B cell (primary cell): ENCODE measurements around the gene LDLRAD3. TPM values are rescaled to one million over a fixed set of nuclear protein-coding genes. Genes with fewer than 3 reads are reported as not detected.

Source experiments
- ATAC-seq: fragments of 200-7000 bp; cut with Tn5 transposase; one replicate; pipeline ENCODE4 v1.10.0; 2021; ENCODE audit warnings: low read depth, mild to moderate bottlenecking, moderate number of reproducible peaks, moderate library complexity
- CTCF ChIA-PET: fragments of 350-600 bp; sonication (Branson Sonifier 250); formaldehyde crosslinking; loops from one replicate; lab custom pipeline; 2021; ENCODE audit warnings: antibody characterized with exemption, inconsistent platforms; lab: Charles Lee
- POLR2A ChIA-PET: fragments of 350-600 bp; sonication (Branson Sonifier 250); formaldehyde crosslinking; loops from one replicate; lab custom pipeline; 2021; ENCODE audit warnings: antibody characterized with exemption; lab: Charles Lee
- DNase-seq: peaks from one replicate; pipeline ENCODE4 v3.0.0; 2013
- H2AFZ ChIP-seq: 2 replicates; pipeline ENCODE4 v1.6.1; 2012; ENCODE audit warnings: mild to moderate bottlenecking, low read depth, low read length; ENCODE audit not compliant: insufficient read depth, poor library complexity, severe bottlenecking
- H3K27ac ChIP-seq, 2 donors: 1 replicate in 1 of 2; 2 replicates in 1 of 2; pipeline ENCODE4 v1.5.1; 2012 to 2013; ENCODE audit warnings: low read length in 2 of 2, mild to moderate bottlenecking in 2 of 2, moderate library complexity in 1 of 2
- H3K27me3 ChIP-seq, 4 experiments: fragments of 200-600 bp in 1 of 4; sonication (generic) in 1 of 4; replicated peaks in 1 of 4; 1 replicate in 2 of 4; 2 replicates in 2 of 4; pipeline versions ENCODE4 v1.6.1 to v1.7.0; 2013 to 2016; ENCODE audit warnings: low read length in 3 of 4, mild to moderate bottlenecking in 2 of 4, mixed read lengths in 1 of 4, moderate library complexity in 1 of 4; ENCODE audit not compliant: insufficient read depth in 4 of 4, control insufficient read depth in 3 of 4; ENCODE audit errors: control extremely low read depth in 1 of 4
- H3K36me3 ChIP-seq, 2 experiments: replicated peaks in 1 of 2; 1 replicate in 1 of 2; 2 replicates in 1 of 2; pipeline versions ENCODE4 v1.6.1 to v1.7.1; 2013; ENCODE audit warnings: low read length in 1 of 2; ENCODE audit not compliant: insufficient read depth in 2 of 2, control insufficient read depth in 1 of 2; ENCODE audit errors: control extremely low read depth in 1 of 2, extremely low read depth in 1 of 2
- H3K4me1 ChIP-seq, 2 donors: fragments of 200-600 bp in 1 of 2; sonication (generic) in 1 of 2; 1 replicate in 1 of 2; 2 replicates in 1 of 2; pipeline versions ENCODE4 v1.5.1 to v1.6.1; 2013 to 2017; ENCODE audit warnings: low read length in 2 of 2; ENCODE audit not compliant: control insufficient read depth in 2 of 2, insufficient read depth in 2 of 2
- H3K4me2 ChIP-seq: replicated peaks from 2 replicates; pipeline ENCODE3; 2012; ENCODE audit warnings: mild to moderate bottlenecking, low read depth, low read length; ENCODE audit not compliant: poor library complexity, severe bottlenecking
- H3K4me3 ChIP-seq, 5 experiments: fragments of 200-600 bp in 1 of 5; sonication (generic) in 1 of 5; 1 replicate in 3 of 5; 2 replicates in 2 of 5; pipeline versions ENCODE4 v1.5.1 to v1.7.0; 2011 to 2016; ENCODE audit warnings: low read length in 4 of 5, mild to moderate bottlenecking in 4 of 5, low read depth in 2 of 5, control low read depth in 1 of 5, moderate library complexity in 1 of 5; ENCODE audit not compliant: insufficient read depth in 1 of 5; ENCODE audit errors: control extremely low read depth in 1 of 5, extremely low read depth in 1 of 5
- H3K79me2 ChIP-seq: fragments of 200-600 bp; sonication (generic); one replicate; pipeline ENCODE4 v1.6.0; 2016; ENCODE audit warnings: low read length; ENCODE audit not compliant: control insufficient read depth, insufficient read depth
- H3K9ac ChIP-seq: fragments of 200-600 bp; sonication (generic); 2 replicates; pipeline ENCODE4 v1.6.1; 2017; ENCODE audit warnings: mild to moderate bottlenecking, low read length, moderate library complexity
- H3K9me3 ChIP-seq, 3 donors: one replicate each; pipeline versions ENCODE4 v1.6.1 to v1.7.1; 2013; ENCODE audit warnings: low read length in 2 of 3; ENCODE audit not compliant: control insufficient read depth in 2 of 3, insufficient read depth in 1 of 3; ENCODE audit errors: control extremely low read depth in 1 of 3
- H4K20me1 ChIP-seq: 2 replicates; pipeline ENCODE4 v1.6.0; 2012; ENCODE audit warnings: mild to moderate bottlenecking, low read length; ENCODE audit not compliant: insufficient read depth, control insufficient read depth, poor library complexity, severe bottlenecking
- H3K27ac Mint-ChIP-seq: one replicate; pipeline ENCODE4 v1.8.0; 2021; ENCODE audit warnings: mixed read lengths
- H3K27me3 Mint-ChIP-seq: one replicate; pipeline ENCODE4 v1.8.0; 2021; ENCODE audit warnings: mixed read lengths
- H3K4me1 Mint-ChIP-seq: one replicate; pipeline ENCODE4 v1.8.0; 2021; ENCODE audit warnings: mixed read lengths
- H3K4me3 Mint-ChIP-seq: one replicate; pipeline ENCODE4 v1.8.0; 2021; ENCODE audit warnings: mixed read lengths
- H3K9me3 Mint-ChIP-seq: one replicate; pipeline ENCODE4 v1.8.0; 2022; ENCODE audit warnings: mixed read lengths; ENCODE audit not compliant: insufficient read depth
- EZH2 ChIP-seq: IDR thresholded peaks from 2 replicates; pipeline ENCODE4 v1.6.1; 2012; ENCODE audit warnings: borderline replicate concordance, low read depth, mild to moderate bottlenecking, moderate library complexity, low read length; ENCODE audit not compliant: insufficient read depth, poor library complexity, severe bottlenecking
- WGBS: methylation state at CpG from one replicate; pipeline ENCODE4 v1.1.5; 2013; ENCODE audit warnings: missing lambda C conversion rate; ENCODE audit not compliant: insufficient coverage; 5-methylcytosine and 5-hydroxymethylcytosine counted together
- intact Hi-C: fragments of 100-400 bp; cut with micrococcal nuclease; formaldehyde crosslinking; loops from one replicate; pipeline ENCODE4 v1.10.0; 2022
- polyA plus RNA-seq: library from polyadenylated mRNA; depleted of rRNA; stranded (reverse); fragments of >200 nt; gene quantifications from 2 replicates; pipeline ENCODE4 v1.2.3, GENCODE V29; 2012
- total RNA-seq, 2 donors: library from RNA; stranded (reverse); fragments of 120-200 nt in 1 of 2; gene quantifications; 1 replicate in 1 of 2; 2 replicates in 1 of 2; pipeline versions ENCODE4 v1.2.3 to v1.2.4, GENCODE V29; 2013 to 2022
- TF ChIP-seq, protein P1 (sequence below): fragments of 200-600 bp; IDR thresholded peaks from one replicate; pipeline ENCODE4 v1.8.0; 2022; ENCODE audit warnings: antibody characterized with exemption, mild to moderate bottlenecking

Gene LDLRAD3
- total and polyA plus RNA-seq, 2 donors (not counting 1 experiment from before 2014, with no cell fraction given) = 0.01 TPM; not detected in 1

DNA sequence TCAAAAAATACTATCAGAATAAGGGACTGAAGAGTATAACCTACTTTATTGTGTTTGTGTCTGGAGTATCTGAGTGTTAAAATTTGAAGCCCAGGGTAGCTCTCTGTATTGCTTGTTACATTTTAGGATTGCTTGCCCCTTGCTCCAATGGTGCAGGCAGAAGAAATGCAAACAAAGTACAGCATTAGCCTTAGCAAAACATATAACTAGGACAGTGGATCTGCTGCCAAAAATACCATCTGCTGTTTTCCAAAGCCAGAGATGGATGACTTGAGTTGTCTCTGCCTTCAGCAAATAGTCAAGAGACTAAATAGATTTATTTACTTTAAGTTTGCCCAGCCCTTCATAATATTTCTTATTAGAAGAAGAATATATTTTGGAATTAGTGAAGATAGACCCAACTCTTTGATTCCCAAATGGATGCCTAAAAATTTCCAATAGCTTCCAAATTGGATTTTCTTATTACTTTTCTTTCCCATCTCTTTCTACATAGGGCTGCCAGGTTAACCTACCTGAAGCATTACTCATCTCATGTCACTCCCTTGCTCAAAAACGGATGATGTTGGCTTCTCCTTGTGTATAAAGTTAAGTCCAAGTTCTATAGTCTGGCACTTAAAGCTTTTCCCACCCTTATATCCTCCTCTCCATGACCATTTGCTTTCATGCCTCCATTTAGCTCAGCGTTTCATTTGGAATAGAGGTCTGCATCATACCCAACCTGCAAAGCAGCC lies 66.3 kb downstream of the LDLRAD3 start:
- Histone ChIP-seq H4K20me1 (no peaks in the 10 kb centered on the region), H3K27me3 (no peaks in the 10 kb centered on the region), H3K36me3 (no peaks in the 10 kb centered on the region), H3K4me1 (no peaks in the 10 kb centered on the region), H3K4me3 (no peak overlapping the region), H2AFZ (no peak overlapping the region), H3K4me2 (no peak overlapping the region), H3K27ac (no peak overlapping the region), H3K9me3 (no peaks in the 10 kb centered on the region), H3K79me2 (no peaks in the 10 kb centered on the region), H3K9ac (no peak overlapping the region)
- CTCF ChIA-PET = no interaction called here
- intact Hi-C loops = no loop called here
- Mint-ChIP-seq H3K27ac (no peak overlapping the region), H3K27me3 (peaks cover 4% of the 10 kb centered on the region), H3K4me3 (no peak overlapping the region), H3K4me1 (no peaks in the 10 kb centered on the region), H3K9me3 (peaks cover 6% of the 10 kb centered on the region)
- TF ChIP-seq, protein P1, sequence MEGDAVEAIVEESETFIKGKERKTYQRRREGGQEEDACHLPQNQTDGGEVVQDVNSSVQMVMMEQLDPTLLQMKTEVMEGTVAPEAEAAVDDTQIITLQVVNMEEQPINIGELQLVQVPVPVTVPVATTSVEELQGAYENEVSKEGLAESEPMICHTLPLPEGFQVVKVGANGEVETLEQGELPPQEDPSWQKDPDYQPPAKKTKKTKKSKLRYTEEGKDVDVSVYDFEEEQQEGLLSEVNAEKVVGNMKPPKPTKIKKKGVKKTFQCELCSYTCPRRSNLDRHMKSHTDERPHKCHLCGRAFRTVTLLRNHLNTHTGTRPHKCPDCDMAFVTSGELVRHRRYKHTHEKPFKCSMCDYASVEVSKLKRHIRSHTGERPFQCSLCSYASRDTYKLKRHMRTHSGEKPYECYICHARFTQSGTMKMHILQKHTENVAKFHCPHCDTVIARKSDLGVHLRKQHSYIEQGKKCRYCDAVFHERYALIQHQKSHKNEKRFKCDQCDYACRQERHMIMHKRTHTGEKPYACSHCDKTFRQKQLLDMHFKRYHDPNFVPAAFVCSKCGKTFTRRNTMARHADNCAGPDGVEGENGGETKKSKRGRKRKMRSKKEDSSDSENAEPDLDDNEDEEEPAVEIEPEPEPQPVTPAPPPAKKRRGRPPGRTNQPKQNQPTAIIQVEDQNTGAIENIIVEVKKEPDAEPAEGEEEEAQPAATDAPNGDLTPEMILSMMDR = no peak
- no peak for TF ChIP-seq EZH2
- DNase-seq = no peak
- no peak for ATAC-seq
- POLR2A ChIA-PET = no interaction called here
- 100% methylated on average over 1 of the region's 2 CpGs for WGBS

GRCh38 chr11:36011574-36011973 lies 67.7 kb downstream of the LDLRAD3 start:
- Histone ChIP-seq H3K27ac (no peak overlapping the region), H2AFZ (no peak overlapping the region), H3K36me3 (no peaks in the 10 kb centered on the region), H3K9ac (no peak overlapping the region), H3K4me3 (no peak overlapping the region), H3K4me1 (no peaks in the 10 kb centered on the region), H3K79me2 (no peaks in the 10 kb centered on the region), H3K27me3 (peaks cover 0 to 4% (median 0%) of the 10 kb centered on the region in 4 experiments), H3K9me3 (no peaks in the 10 kb centered on the region), H3K4me2 (no peak overlapping the region), H4K20me1 (no peaks in the 10 kb centered on the region)
- Mint-ChIP-seq H3K27me3 (peaks cover 4% of the 10 kb centered on the region), H3K9me3 (no peaks in the 10 kb centered on the region), H3K4me1 (no peaks in the 10 kb centered on the region), H3K27ac (no peak overlapping the region), H3K4me3 (no peak overlapping the region)
- intact Hi-C loops = no loop called here
- CTCF ChIA-PET = no interaction called here
- POLR2A ChIA-PET = no interaction called here
- DNase-seq (no peak), ATAC-seq (no peak)
- WGBS = 89% methylated on average over 5 of the region's 5 CpGs
- TF ChIP-seq EZH2 = no peak
